GM10847 (cell line): ENCODE measurements around the gene PRR35.

Experiments used
- POLR2A ChIP-seq: IDR thresholded peaks from 2 replicates; pipeline ENCODE4 v1.6.1; 2011; ENCODE audit not compliant: insufficient read length; ENCODE audit errors: extremely low read depth

PRR35 gene

DNA sequence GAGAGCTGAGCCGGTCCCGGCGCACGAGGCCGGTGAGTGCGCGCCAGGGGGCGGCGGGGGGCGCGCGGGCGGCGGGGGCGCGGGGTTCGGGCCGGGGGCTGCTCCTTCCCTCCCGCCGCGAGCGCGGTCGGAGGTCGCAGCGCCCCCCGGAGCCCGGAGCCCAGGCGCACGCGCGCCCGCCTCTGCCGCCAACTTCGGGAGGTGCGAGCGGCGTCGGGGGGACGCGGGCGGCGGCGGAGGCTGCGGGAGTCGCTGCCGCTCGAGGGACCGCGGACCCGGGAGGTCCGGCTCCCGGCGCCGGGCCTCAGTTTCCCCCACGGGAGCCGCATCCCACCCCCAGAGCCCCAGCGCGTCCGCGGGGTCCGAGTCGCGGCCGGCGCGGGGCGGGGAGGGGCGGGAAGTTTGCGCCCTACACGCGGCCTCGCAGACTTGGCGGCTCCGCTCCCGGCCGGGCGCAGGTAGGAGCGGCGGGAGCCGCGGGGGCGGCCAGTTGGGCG is at the start of gene PRR35:
Gene PRR35 (plus strand): TSS at position 191 of the 497 bp plus-strand sequence. CDS start 2,901 bp downstream, outside the sequence.
- no peak for TF ChIP-seq POLR2A

DNA sequence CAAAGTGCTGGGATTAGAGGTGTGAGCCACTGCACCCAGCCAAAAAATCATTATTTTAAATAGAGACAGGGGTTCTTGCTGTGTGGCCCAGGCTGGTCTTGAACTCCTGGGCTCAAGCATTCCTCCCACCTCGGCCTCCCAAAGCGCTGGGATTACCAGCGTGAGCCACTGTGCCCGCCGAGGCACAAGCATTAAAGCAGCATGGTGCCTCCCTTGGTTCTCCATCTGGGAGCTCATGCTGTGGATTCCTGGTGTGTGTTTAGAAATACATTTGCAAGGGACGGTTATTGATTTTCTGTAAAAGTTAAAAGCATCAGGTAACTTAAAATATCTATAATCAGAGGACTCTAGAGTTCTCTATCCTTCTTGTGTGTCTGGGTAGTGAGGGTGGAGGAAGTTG is 47.4 kb upstream of the PRR35 start:
- no peak for TF ChIP-seq POLR2A

DNA sequence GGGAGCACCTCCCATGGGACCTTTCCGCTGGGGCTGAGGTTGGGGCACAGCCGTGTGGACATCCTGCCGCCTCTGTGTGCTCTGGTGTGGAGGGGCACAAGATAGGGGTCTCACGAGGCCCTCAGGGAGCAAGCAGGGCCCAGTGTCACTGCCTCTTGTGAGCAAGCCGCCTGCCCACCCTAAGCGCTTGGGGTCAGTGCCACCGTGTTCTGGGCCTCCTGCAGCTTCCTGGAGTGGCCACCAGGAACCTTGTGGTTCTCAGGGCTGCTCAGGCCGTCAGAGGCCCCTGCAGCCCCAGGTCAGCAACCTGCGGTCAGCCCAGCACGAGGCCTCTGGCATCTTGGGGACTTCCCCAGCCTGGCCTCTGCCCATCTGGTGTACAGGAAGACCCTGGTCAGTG is 46.2 kb upstream of the PRR35 start:
- TF ChIP-seq POLR2A = no peak

DNA sequence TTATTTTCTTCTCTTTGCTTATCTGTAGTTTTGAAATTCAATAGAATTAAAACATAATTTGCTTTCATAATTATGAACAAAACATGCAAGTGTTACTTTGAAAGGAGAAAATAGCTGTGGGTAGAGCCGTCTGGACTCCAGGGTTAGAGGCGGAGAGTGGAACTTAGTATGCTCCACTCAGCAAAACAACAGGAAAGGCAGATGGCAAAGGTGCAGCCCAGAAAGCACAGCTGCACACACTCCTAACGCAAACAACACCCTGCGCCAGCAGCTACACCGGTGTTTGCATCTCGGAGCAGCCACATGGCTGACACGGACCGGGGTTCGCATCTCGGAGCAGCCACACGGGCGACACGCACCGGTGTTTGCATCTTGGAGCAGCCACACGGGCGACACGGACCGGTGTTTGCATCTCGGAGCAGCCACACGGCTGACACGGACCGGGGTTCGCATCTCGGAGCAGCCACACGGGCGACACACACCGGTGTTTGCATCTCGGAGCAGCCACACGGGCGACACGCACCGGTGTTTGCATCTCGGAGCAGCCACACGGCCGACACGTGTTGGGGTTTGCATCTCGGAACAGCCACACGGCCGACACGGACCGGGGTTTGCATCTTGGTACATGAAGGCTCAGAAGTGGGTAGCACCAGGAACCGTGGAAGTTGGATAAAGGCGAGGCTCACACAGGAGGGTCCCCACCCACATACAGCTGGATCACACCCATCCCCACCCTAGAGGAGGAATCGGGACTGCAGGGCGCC is 44.8 kb upstream of the PRR35 start:
- TF ChIP-seq POLR2A = no peak

DNA sequence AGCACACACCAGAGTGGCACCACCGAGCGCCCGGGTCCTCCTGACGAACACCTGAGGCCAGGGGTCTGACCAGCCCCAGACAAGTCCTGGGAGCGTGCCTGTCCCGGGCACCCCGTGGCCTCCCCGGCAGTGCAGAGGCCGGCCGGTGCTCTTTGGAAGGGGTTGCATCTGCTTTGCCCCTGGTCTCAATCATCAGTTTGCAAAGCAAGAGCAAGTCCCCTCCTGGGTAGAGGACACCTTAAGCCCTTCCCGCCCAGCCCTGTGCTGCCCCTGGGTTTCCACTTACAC is 44.3 kb upstream of the PRR35 start:
- TF ChIP-seq POLR2A = no peak

DNA sequence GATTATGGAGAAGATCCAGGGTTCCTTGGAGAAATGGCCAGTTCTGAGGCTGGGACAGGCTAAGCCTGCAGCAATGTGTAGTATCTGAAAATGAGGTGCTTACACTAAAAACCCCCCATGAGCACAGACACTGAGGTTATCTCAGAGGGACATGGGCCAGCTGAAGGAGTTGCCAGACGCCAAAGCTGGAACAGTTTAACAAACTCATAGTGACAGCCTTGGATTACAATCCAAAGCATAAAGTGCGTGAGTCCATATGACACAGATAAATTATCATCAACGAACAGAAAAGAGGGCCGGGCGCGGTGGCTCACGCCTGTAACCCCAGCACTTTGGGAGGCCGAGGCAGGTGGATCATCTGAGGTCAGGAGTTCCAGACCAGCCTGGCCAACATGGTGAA is 43.9 kb upstream of the PRR35 start:
- TF ChIP-seq POLR2A = no peak

DNA sequence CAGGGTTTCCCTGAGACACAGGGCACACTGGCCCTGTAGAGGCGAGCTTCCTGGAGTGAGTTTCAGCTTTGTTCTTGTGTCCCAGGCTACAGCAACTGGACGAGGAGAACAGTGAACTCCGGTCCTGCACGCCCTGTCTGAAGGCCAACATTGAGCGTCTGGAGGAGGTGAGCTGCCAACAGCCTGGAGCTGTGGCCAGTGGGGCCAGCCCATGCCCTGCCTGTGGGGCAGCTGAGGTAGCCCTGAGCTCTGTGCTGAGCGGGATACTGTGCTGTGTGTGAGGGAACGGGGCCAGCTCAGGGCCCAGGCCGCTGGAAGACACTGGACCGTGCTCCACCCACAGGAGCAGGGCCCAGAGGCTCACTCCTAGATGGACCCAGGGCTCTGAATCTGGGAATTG is 41.3 kb upstream of the PRR35 start:
- TF ChIP-seq POLR2A = no peak

DNA sequence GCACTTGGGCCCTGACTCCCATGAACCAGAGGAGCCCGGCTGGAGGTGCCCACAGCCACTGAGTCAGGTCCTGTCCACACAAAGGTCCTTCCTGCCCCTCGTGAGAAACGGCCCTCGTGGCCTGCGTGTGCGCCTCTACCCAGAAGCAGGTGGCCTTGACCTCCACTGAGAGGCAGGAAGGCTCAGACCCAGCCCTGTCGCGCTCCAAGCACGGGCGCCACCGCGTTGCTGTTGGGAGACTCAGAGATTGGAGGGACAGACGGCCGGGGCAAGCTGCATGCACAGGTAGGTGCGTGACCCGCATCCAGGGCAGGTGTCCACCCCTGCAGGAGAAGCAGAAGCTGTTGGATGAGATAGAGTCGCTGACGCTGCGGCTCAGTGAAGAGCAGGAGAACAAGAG is 40.8 kb upstream of the PRR35 start:
- no peak for TF ChIP-seq POLR2A

DNA sequence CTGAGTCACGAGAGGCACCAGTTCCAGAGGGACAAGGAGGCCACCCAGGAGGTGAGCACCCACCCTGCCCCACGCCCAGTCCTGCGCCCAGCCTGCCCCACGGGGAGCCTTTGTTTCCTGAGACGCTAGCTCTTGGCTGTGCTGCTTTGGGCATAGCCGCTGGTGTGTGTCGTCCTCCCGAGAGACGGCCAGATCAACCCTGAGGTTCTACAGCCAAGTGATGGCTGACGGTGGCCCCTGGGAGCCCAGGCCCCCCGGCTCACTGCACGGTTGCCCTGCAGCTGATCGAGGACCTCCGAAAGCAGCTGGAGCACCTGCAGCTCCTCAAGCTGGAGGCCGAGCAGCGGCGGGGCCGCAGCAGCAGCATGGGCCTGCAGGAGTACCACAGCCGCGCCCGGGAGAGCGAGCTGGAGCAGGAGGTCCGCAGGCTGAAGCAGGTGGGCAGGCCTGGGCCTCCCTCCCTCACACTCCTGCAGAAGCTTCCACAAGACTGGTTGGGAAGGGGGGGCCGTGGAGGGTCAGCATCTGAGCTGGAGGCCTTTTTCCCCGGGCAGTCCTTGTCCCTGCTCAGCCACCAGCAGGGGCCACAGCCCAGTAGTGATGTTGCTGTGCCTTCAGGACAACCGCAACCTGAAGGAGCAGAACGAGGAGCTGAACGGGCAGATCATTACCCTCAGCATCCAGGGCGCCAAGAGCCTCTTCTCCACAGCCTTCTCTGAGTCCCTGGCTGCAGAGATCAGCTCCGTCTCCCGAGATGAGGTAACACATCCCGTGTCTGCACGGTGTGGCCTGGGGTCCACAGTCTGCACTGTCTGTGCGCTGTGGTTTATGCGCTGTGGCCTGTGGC is 40.1 kb upstream of the PRR35 start:
- TF ChIP-seq POLR2A = no peak

DNA sequence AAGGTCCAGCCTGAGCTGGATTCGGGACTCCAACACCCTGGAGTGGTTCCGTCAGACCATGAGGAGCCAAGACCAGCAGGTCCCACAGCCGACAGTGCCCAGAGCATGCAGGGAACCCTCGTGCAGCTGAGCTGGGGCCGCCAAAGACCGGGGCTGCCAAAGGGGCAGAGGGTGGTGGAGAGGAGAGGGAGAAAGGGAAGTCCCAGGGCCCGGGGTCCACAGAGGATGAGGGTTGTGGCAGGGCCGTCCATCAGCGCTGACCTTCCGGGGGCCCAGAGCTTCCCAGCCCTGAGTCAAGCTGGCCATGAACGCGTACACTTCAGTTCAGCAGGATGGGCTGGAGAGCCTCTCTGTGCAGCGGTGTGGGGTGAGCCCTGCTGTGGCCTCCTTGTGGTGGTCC is 39.3 kb upstream of the PRR35 start:
- TF ChIP-seq POLR2A = no peak

DNA sequence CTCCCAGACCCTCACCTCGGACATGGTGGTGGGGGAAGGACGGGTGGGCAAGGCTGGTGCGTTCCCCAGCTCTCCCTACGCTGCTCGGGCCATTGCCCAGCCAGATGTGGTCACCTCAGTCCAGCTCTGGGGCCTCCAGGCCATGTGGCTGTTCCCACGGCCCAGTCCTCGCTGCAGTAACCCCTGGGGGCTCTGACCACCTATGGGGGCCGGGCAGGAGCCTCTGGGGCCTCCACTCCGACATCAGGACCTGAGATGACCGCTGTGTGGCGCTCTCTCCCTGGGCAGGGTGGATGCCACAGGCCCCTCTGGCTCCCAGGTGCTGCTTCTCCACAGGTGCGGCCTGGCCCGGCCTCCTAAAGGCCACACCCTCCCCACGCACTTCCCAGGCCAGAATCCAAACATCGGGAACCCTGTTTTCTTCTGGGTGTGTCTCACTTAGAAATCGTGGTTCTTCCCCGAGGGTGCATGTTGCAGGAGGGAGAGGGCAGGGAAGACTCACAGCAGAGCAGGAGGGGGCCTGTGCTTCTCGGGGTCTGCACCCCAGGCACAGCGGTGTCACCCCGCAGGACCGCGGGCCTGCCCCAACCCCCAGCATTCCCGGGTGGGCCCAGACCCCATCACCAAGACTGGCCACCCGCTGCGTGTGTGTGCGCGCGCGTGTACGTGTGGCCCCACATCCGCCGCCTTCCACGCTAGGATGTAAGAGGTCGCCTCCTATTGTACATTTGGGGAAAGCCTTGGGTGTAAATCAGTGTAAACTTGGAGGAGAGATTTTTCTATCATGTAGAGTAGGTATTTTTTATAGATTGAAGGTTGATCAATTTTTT is 38.6 kb upstream of the PRR35 start:
- TF ChIP-seq POLR2A = no peak

DNA sequence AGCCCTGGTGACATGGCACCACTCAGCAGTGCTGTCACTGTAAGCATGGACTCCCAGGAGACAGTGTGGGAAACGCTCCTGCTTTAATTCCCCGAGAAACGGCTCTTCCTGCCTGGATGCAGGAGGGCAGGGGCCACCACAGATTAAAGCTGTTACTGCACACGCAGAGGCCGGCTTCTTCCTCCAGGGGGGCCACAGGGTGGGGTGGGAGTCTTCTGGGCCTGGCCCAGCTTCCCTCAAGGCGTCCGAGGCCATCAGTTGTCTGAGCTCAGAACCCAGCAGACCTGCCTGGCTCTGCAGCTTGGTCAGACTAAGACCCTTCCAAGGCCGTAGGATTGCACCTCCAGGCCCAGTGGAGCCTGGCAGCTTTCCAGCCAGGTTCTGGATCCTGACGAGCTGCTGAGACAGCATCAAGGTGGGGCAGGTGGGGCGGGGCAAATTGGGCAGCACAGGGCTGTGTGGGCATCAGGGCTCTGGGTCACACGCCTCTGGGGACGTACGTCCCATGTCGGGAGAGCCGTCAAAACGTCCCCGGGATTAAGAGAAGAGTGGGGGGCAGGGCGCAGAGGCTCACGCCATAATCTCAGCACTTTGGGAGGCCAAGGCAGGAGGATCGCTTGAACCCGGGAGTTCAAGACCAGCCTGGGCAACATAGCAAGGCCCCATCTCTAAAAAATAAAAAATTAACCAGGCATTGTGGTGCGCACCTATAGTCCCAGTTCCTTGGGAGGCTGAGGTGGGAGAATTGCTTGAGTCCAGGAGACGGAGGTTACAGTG is 37.7 kb upstream of the PRR35 start:
- TF ChIP-seq POLR2A = no peak

DNA sequence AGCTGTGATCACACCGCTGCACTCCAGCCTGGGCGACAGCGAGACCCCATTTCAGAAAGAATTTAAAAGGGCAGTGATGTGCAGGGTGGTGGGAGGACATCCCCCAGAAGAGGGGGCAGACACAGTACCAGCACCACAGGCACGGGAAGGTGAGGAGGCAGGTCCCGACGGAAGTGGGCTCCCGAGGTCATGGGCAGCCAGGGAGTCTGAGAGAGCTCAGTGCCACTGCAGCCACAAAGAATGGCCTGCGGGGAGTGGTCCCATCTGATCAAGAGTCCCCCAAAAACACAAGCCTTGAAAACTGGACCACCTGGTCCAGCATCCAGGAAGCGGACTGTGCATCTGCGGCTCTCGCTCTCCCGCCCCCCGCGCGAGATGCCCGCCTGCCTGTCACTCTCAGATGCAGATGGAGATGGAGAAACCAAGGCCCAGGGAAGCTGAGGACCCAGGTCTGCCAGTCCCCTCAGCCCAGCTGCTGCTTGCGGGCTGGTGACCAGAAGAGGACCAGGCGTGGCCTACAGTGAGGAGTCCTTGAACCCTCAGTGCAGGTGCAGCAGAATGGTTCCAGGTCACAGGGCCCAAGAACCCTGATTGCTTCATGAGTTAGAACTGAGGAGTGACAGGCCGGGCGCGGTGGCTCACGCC is 37.0 kb upstream of the PRR35 start:
- no peak for TF ChIP-seq POLR2A

DNA sequence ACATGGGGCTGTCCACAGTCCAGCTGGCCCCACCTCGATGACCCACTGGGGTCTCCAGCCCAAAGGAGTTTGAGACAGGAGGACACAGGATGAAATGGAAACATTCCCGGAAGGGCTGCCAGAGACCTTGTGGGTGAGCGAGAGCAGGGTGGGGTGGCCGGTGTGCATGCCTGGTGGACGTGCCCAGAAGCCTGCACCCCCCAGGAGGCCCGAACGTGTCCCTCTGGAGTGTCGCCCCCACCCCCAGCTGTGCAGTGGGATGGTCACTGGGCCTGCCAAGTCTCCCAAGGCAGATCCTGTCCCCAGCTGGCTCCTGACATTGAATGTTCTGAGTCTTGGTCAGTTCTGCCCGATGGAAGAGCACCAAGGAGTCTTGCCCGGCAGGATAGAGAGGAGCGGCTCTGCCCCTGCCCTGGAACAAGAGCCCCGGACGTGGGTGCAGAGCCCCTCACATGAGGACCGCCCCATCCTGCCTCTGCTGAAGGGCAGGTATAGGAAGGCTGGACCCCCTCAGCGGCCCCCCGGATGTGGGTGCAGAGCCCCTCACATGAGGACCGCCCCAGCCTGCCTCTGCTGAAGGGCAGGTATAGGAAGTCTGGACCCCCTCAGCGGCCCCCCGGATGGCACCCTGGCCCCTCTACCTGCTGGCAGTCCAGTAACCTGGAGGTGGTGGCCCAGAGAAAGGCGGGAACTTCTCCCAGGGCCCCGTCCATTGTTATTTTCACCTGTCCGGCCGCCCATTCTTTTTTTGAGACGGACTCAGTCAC is 35.7 kb upstream of the PRR35 start:
- no peak for TF ChIP-seq POLR2A
